ENCODE results near the gene MAPKAPK2.

GRCh38 chr1:206658981-206659273 lies 25.8 kb upstream of the MAPKAPK2 start:
- TF ChIP-seq EZH2phosphoT487 (IDR thresholded peaks at IDR 0.05; ENCODE audit: borderline replicate concordance), result no peak
- TF ChIP-seq, protein P1, sequence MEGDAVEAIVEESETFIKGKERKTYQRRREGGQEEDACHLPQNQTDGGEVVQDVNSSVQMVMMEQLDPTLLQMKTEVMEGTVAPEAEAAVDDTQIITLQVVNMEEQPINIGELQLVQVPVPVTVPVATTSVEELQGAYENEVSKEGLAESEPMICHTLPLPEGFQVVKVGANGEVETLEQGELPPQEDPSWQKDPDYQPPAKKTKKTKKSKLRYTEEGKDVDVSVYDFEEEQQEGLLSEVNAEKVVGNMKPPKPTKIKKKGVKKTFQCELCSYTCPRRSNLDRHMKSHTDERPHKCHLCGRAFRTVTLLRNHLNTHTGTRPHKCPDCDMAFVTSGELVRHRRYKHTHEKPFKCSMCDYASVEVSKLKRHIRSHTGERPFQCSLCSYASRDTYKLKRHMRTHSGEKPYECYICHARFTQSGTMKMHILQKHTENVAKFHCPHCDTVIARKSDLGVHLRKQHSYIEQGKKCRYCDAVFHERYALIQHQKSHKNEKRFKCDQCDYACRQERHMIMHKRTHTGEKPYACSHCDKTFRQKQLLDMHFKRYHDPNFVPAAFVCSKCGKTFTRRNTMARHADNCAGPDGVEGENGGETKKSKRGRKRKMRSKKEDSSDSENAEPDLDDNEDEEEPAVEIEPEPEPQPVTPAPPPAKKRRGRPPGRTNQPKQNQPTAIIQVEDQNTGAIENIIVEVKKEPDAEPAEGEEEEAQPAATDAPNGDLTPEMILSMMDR (conservative IDR thresholded peaks at IDR 0.05; ENCODE audit: low read length), result no peak

All from Loucy (cell line).